AML-193 (cell line): ENCODE results near the gene TECPR1.
A peak's percentile ranks its signal among the peaks of the same experiment; 100 is the strongest.

Experiments
- DNase-seq, 2 experiments: peaks; one replicate each; lab custom pipeline; 2025; lab: John Stamatoyannopoulos, UW

The TECPR1 gene

GRCh38 chr7:98249106-98249505 is 2.9 kb downstream of the TECPR1 start:
- DNase-seq: peak; percentile 14 to 15

GRCh38 chr7:98248156-98248555 is 3.9 kb downstream of the TECPR1 start:
- DNase-seq: no peak

GRCh38 chr7:98244871-98245270 is 7.2 kb downstream of the TECPR1 start:
- DNase-seq: no peak

- no peak for DNase-seq
Observed at GRCh38 chr7:98242934-98243333, 9.1 kb downstream of the TECPR1 start.

- DNase-seq: no peak
Observed at GRCh38 chr7:98242342-98242741, 9.7 kb downstream of the TECPR1 start.

GRCh38 chr7:98241674-98242241 is 10.3 kb downstream of the TECPR1 start:
- no peak for DNase-seq

GRCh38 chr7:98240961-98241673 is 10.9 kb downstream of the TECPR1 start:
- DNase-seq: peak; percentile 6 to 14

GRCh38 chr7:98238976-98239375 is 13.1 kb downstream of the TECPR1 start:
- no peak for DNase-seq

- no peak for DNase-seq
Observed at GRCh38 chr7:98238076-98238475, 14.0 kb downstream of the TECPR1 start.

GRCh38 chr7:98236355-98237185 is 15.5 kb downstream of the TECPR1 start:
- DNase-seq: no peak

- DNase-seq: no peak
Observed at GRCh38 chr7:98235901-98236300, 16.1 kb downstream of the TECPR1 start.

- no peak for DNase-seq
Observed at GRCh38 chr7:98234429-98235147, 17.4 kb downstream of the TECPR1 start.

GRCh38 chr7:98233219-98234070 is 18.6 kb downstream of the TECPR1 start:
- DNase-seq: no peak

GRCh38 chr7:98232799-98233198 is 19.2 kb downstream of the TECPR1 start:
- no peak for DNase-seq

GRCh38 chr7:98232263-98232585 is 19.8 kb downstream of the TECPR1 start:
- no peak for DNase-seq

- DNase-seq: no peak
Observed at GRCh38 chr7:98231493-98232262, 20.4 kb downstream of the TECPR1 start.

- no peak for DNase-seq
Observed at GRCh38 chr7:98230746-98231471, 21.1 kb downstream of the TECPR1 start.

- DNase-seq: no peak
Observed at GRCh38 chr7:98229991-98230745, 21.9 kb downstream of the TECPR1 start.

GRCh38 chr7:98229441-98229840 is 22.6 kb downstream of the TECPR1 start:
- no peak for DNase-seq
